PFSK-1 (cell line): ENCODE data around the gene MYNN.

Experiments used
- POLR2AphosphoS5 ChIP-seq: IDR thresholded peaks from 2 replicates; pipeline ENCODE4 v1.6.1; 2012; ENCODE audit warnings: low read depth, mild to moderate bottlenecking, control low read depth, low read length, moderate library complexity
- TF ChIP-seq, protein P1 (sequence below), 2 experiments: IDR thresholded peaks; 2 replicates each; pipeline versions ENCODE4 v1.6.1 to v1.8.0; 2011 to 2012; ENCODE audit warnings: low read depth in 2 of 2, low read length in 2 of 2, control low read depth in 1 of 2, inconsistent platforms in 1 of 2, mild to moderate bottlenecking in 1 of 2, moderate library complexity in 1 of 2; ENCODE audit not compliant: insufficient read depth in 1 of 2

DNA sequence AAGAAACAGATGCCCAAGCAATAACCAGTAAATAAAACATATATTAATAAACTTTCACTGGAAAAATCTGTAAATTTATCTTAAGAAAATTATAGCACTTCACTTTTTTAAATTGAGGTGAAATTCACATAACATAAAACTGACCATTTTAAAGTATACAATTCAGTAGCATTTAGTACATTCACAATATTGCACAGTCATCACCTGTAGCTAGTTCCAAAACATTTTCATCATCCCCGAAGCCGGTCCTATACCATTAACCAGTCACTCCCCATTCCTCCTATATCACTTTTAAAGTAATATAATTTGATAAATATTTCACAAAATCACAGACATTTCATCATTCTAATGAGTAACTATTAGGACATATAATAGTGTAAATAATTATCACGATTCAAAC, 31.5 kb downstream of the MYNN start:
- TF ChIP-seq POLR2AphosphoS5: no peak
- TF ChIP-seq, protein P1, sequence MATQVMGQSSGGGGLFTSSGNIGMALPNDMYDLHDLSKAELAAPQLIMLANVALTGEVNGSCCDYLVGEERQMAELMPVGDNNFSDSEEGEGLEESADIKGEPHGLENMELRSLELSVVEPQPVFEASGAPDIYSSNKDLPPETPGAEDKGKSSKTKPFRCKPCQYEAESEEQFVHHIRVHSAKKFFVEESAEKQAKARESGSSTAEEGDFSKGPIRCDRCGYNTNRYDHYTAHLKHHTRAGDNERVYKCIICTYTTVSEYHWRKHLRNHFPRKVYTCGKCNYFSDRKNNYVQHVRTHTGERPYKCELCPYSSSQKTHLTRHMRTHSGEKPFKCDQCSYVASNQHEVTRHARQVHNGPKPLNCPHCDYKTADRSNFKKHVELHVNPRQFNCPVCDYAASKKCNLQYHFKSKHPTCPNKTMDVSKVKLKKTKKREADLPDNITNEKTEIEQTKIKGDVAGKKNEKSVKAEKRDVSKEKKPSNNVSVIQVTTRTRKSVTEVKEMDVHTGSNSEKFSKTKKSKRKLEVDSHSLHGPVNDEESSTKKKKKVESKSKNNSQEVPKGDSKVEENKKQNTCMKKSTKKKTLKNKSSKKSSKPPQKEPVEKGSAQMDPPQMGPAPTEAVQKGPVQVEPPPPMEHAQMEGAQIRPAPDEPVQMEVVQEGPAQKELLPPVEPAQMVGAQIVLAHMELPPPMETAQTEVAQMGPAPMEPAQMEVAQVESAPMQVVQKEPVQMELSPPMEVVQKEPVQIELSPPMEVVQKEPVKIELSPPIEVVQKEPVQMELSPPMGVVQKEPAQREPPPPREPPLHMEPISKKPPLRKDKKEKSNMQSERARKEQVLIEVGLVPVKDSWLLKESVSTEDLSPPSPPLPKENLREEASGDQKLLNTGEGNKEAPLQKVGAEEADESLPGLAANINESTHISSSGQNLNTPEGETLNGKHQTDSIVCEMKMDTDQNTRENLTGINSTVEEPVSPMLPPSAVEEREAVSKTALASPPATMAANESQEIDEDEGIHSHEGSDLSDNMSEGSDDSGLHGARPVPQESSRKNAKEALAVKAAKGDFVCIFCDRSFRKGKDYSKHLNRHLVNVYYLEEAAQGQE (IDR thresholded peaks at IDR 0.05; ENCODE audit: insufficient read depth in 1 of 2, low read depth in 2 of 2, low read length in 2 of 2): no peak
